Astrocyte (in vitro differentiated cells and primary cell): ENCODE results near the gene HLCS.

Source experiments
- CTCF ChIP-seq: IDR thresholded peaks from 2 replicates; pipeline ENCODE4 v1.5.1; 2011; ENCODE audit warnings: low read depth, mild to moderate bottlenecking, inconsistent platforms, low read length, moderate library complexity; ENCODE audit not compliant: insufficient read depth
- EZH2 ChIP-seq: IDR thresholded peaks from 2 replicates; pipeline ENCODE4 v1.6.1; 2012; ENCODE audit warnings: mild to moderate bottlenecking, low read length, inconsistent platforms; ENCODE audit not compliant: insufficient read depth

- no peak for TF ChIP-seq CTCF
- no peak for TF ChIP-seq EZH2
Observed at GRCh38 chr21:36717976-36718375, 248.5 kb downstream of the HLCS start.
